B cell (primary cell): ENCODE measurements around the gene CTIF.
A peak's percentile ranks its signal among the peaks of the same experiment; 100 is the strongest.

Source experiments
- EZH2 ChIP-seq: IDR thresholded peaks from 2 replicates; pipeline ENCODE4 v1.6.1; 2012; ENCODE audit warnings: borderline replicate concordance, low read depth, mild to moderate bottlenecking, moderate library complexity, low read length; ENCODE audit not compliant: insufficient read depth, poor library complexity, severe bottlenecking
- TF ChIP-seq, protein P1 (sequence below): fragments of 200-600 bp; IDR thresholded peaks from one replicate; pipeline ENCODE4 v1.8.0; 2022; ENCODE audit warnings: antibody characterized with exemption, mild to moderate bottlenecking

DNA sequence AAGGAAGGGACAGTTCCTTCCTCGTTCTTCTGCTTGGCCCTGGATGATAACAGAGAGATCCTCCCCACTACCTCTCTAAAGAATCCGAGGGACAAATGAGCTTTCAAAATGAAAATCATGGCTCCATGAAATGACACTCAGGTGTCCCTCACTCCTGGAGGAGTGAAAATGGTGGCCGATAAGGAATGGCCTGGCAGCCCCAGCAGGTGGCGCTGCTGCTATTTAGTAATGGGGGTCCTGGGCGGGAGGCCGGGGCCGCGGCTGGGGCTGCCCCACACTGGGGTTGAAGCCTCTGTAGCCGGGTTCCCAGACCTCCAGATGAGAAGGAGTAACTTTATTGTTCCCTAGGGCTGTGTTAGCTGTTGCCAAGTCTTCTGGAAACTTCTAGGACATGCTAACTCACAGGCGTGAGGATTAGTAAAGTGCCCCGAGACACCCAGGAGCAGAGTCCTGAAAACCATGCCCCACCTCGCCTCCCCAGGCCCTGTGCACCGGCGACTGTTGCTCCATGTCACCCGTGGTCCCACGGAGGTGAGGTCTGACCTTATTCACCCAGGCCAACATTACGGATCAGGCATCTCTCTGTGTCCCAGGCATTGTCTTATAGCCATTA is 138.0 kb downstream of the CTIF start:
- TF ChIP-seq, protein P1, sequence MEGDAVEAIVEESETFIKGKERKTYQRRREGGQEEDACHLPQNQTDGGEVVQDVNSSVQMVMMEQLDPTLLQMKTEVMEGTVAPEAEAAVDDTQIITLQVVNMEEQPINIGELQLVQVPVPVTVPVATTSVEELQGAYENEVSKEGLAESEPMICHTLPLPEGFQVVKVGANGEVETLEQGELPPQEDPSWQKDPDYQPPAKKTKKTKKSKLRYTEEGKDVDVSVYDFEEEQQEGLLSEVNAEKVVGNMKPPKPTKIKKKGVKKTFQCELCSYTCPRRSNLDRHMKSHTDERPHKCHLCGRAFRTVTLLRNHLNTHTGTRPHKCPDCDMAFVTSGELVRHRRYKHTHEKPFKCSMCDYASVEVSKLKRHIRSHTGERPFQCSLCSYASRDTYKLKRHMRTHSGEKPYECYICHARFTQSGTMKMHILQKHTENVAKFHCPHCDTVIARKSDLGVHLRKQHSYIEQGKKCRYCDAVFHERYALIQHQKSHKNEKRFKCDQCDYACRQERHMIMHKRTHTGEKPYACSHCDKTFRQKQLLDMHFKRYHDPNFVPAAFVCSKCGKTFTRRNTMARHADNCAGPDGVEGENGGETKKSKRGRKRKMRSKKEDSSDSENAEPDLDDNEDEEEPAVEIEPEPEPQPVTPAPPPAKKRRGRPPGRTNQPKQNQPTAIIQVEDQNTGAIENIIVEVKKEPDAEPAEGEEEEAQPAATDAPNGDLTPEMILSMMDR = peak; percentile 82
- TF ChIP-seq EZH2 = no peak
